ENCODE measurements around the gene DEDD2.

- TF ChIP-seq POLR2A (IDR thresholded peaks at IDR 0.05; ENCODE audit: low read length), result no peak
- no peak for TF ChIP-seq GATA1 (IDR thresholded peaks at IDR 0.05; ENCODE audit: low read depth, low read length)
Measured at GRCh38 chr19:42178791-42179674, 38.4 kb downstream of the DEDD2 start.

All from erythroblast (primary cell).